ENCODE data around the gene RASAL3. TPM values are rescaled to one million over a fixed set of nuclear protein-coding genes. Genes with fewer than 3 reads are reported as not detected.

Gene RASAL3
- total and polyA plus RNA-seq, 2 of the 4 experiments (the other 2 are of a cell fraction): 0.07 TPM; not detected in 1

GRCh38 chr19:15457701-15458484 lies 6.5 kb downstream of the RASAL3 start:
- no peak overlapping the region for H3K4ac ChIP-seq (ENCODE audit: low read depth, low read length)
- no peak overlapping the region for H3K23ac ChIP-seq (ENCODE audit: low read depth, low read length)
- H3K14ac ChIP-seq (replicated peaks; ENCODE audit: low read depth, low read length): no peak overlapping the region
- 3% methylated on average over 12 of the region's 54 CpGs; no CpG with 5 or more reads in 1 of the 2 experiments for whole genome bisulfite sequencing, 2 experiments (ENCODE audit: extremely low coverage in 2 of 2, insufficient read length in 1 of 2)
- H4K20me1 ChIP-seq (ENCODE audit: insufficient read depth, low read length): no peaks in the 10 kb centered on the region
- no peak overlapping the region for H3K9ac ChIP-seq (ENCODE audit: low read depth, low read length)
- no TSS peak for BruUV-seq (replicated peaks)
- H3K18ac ChIP-seq (ENCODE audit: low read depth, low read length): no peak overlapping the region
- no peak overlapping the region for H2BK20ac ChIP-seq (ENCODE audit: low read depth, low read length)
- H3K9me1 ChIP-seq (ENCODE audit: insufficient read depth, low read length): peaks cover 6% of the 10 kb centered on the region; the same call in 1 of the 2 replicates
- dilution Hi-C loops (cut with HindIII; ENCODE audit: low sequenced_read_pairs, unreplicated experiment) (no loop called here), in situ Hi-C loops (cut with MboI; ENCODE audit: low sequenced_read_pairs) (no loop called here), intact Hi-C loops (cut with micrococcal nuclease) (loop anchor here (10.0 kb wide), 1 partner anchor 97 kb away; no protein-coding TSS in a partner anchor)
- H3K27me3 ChIP-seq (ENCODE audit: control insufficient read depth, insufficient read depth, low read length): peaks cover 47% of the 10 kb centered on the region
- ChIA-PET CTCF (no interaction called here), POLR2A (ENCODE audit: unreplicated experiment) (no interaction called here)
- DNase-seq: no peak
- no peak overlapping the region for H3K27ac ChIP-seq (ENCODE audit: insufficient read depth, low read length)
- no peak overlapping the region for H4K91ac ChIP-seq (ENCODE audit: insufficient read depth, low read depth, low read length)
- H2AK9ac ChIP-seq (replicated peaks; ENCODE audit: low read depth, low read length, poor library complexity): no peak overlapping the region
- H3K9me3 ChIP-seq (ENCODE audit: control insufficient read depth, insufficient read depth, low read length): no peaks in the 10 kb centered on the region
- H3K4me3 ChIP-seq (ENCODE audit: insufficient read depth, low read depth, low read length): no peak overlapping the region
- no peak overlapping the region for H4K5ac ChIP-seq (ENCODE audit: low read depth, low read length)
- no peak overlapping the region for H3K56ac ChIP-seq (ENCODE audit: extremely low read depth, insufficient read depth, low read length)
- peak overlapping the region; percentile 21 for H2AFZ ChIP-seq (replicated peaks; ENCODE audit: low read length, poor library complexity)
- no peaks in the 10 kb centered on the region for H3K36me3 ChIP-seq (ENCODE audit: control insufficient read depth, insufficient read depth, low read length)
- H4K8ac ChIP-seq (ENCODE audit: low read depth in 2 of 2, low read length in 2 of 2): no peak overlapping the region
- peaks cover 3% of the 10 kb centered on the region; the same call in 1 of the 2 replicates for H3K4me1 ChIP-seq (ENCODE audit: control insufficient read depth, insufficient read depth, low read length)
- no peak overlapping the region for H2BK120ac ChIP-seq (ENCODE audit: low read depth, low read length)
- no peaks in the 10 kb centered on the region for H3K79me1 ChIP-seq (ENCODE audit: low read depth in 1 of 2, low read length in 2 of 2)
- ATAC-seq (ENCODE audit: low read depth): no peak
- H2AK5ac ChIP-seq (ENCODE audit: low read depth, low read length): no peak overlapping the region
- TF ChIP-seq NFE2L2 (IDR thresholded peaks at IDR 0.05; ENCODE audit: low read depth, low read length) (no peak), USF2 (IDR thresholded peaks at IDR 0.05; ENCODE audit: low read depth, low read length) (no peak), MXI1 (IDR thresholded peaks at IDR 0.05; ENCODE audit: borderline replicate concordance, low read depth, low read length) (no peak), CHD1 (IDR thresholded peaks at IDR 0.05; ENCODE audit: low read depth, low read length) (no peak), MAZ (IDR thresholded peaks at IDR 0.05; ENCODE audit: borderline replicate concordance, low read depth, low read length) (no peak), POLR2A (IDR thresholded peaks at IDR 0.05; ENCODE audit: low read depth, low read length) (no peak), RFX5 (IDR thresholded peaks at IDR 0.05; ENCODE audit: low read depth, low read length) (no peak), FOS (IDR thresholded peaks at IDR 0.05; ENCODE audit: low read depth, low read length) (no peak), SMC3 (IDR thresholded peaks at IDR 0.05; ENCODE audit: low read depth, low read length) (no peak), RAD21 (IDR thresholded peaks at IDR 0.05; ENCODE audit: low read length) (no peak), CTCF (conservative IDR thresholded peaks at IDR 0.05; ENCODE audit: low read depth, low read length) (no peak), ELK1 (IDR thresholded peaks at IDR 0.05; ENCODE audit: borderline replicate concordance, low read depth, low read length) (no peak), RCOR1 (IDR thresholded peaks at IDR 0.05; ENCODE audit: insufficient replicate concordance, low read length) (no peak), BHLHE40 (IDR thresholded peaks at IDR 0.05; ENCODE audit: low read depth, low read length) (no peak)
- no peak overlapping the region for H2BK15ac ChIP-seq (ENCODE audit: low read depth, low read length)
- no peak overlapping the region for H2BK5ac ChIP-seq (ENCODE audit: low read depth, low read length, poor library complexity, severe bottlenecking)
- H3K4me2 ChIP-seq (ENCODE audit: low read depth, low read length): no peak overlapping the region
